SK-N-SH (cell line): Measurements from ENCODE around the gene ROPN1B.

Experiments used
- CHD2 ChIP-seq: fragments of 150-350 bp; IDR thresholded peaks from 2 replicates; pipeline ENCODE4 v1.6.1; 2018; ENCODE audit warnings: low read length; ENCODE audit not compliant: partially characterized antibody
- EP300 ChIP-seq, 2 experiments: IDR thresholded peaks; 2 replicates each; pipeline versions ENCODE4 v1.4.0 to v1.6.1; 2012; ENCODE audit warnings: borderline replicate concordance in 1 of 2, low read depth in 1 of 2, low read length in 1 of 2
- EZH2phosphoT487 ChIP-seq: fragments of 200-600 bp; sonication (generic); IDR thresholded peaks from 2 replicates; pipeline ENCODE4 v1.6.1; 2017; ENCODE audit warnings: low read depth, mixed run types, mild to moderate bottlenecking, antibody characterized with exemption, moderate library complexity, borderline replicate concordance
- FOXM1 ChIP-seq: IDR thresholded peaks from 2 replicates; pipeline ENCODE4 v1.4.0; 2012; ENCODE audit warnings: low read depth, mild to moderate bottlenecking
- GABPA ChIP-seq: IDR thresholded peaks from 2 replicates; pipeline ENCODE4 v1.4.0; 2012; ENCODE audit warnings: low read depth, mild to moderate bottlenecking
- GATA2 ChIP-seq: sonication (generic); formaldehyde crosslinking; IDR thresholded peaks from 2 replicates; pipeline ENCODE4 v1.5.0; 2020; ENCODE audit warnings: mild to moderate bottlenecking, missing genetic modification reagents
- JUND ChIP-seq: IDR thresholded peaks from 2 replicates; pipeline ENCODE4 v1.4.0; 2012
- RAD21 ChIP-seq: IDR thresholded peaks from 2 replicates; pipeline ENCODE4 v1.6.1; 2012; ENCODE audit warnings: mild to moderate bottlenecking, low read length
- SMC3 ChIP-seq: IDR thresholded peaks from 2 replicates; pipeline ENCODE4 v1.6.1; 2012; ENCODE audit warnings: low read depth, low read length, improper control_type of control experiment
- TAF1 ChIP-seq: IDR thresholded peaks from 2 replicates; pipeline ENCODE4 v1.6.1; 2012; ENCODE audit warnings: low read depth, mild to moderate bottlenecking, low read length, moderate library complexity, borderline replicate concordance
- YY1 ChIP-seq: IDR thresholded peaks from 2 replicates; pipeline ENCODE4 v1.4.0; 2012; ENCODE audit warnings: low read depth, mild to moderate bottlenecking
- TF ChIP-seq, protein P1 (sequence below): fragments of 200-600 bp; sonication (generic); IDR thresholded peaks from 2 replicates; pipeline ENCODE4 v1.6.1; 2017; ENCODE audit warnings: antibody characterized with exemption, mild to moderate bottlenecking, moderate library complexity
- TF ChIP-seq, protein P2 (sequence below): IDR thresholded peaks from 2 replicates; pipeline ENCODE4 v1.4.0; 2012; ENCODE audit warnings: low read depth

DNA sequence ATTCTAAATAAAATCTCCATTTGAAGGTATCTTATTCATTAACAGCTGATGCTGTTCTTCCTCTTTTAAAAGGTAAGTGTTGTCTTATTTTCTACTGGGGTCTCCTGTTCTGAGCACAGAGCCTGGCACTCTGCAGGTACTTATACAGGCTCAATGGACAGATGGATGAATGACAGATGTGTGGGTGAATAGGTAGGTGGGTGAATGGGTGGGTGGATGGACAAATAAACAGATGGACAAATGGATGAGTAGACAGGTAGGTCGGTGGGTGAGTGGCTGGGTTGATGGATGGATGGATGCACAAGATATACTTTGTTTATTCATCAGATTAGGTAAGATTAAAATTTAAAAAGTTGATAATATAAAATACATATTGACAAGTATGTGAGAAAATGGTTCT lies 61.5 kb downstream of the ROPN1B start:
- TF ChIP-seq, protein P1, sequence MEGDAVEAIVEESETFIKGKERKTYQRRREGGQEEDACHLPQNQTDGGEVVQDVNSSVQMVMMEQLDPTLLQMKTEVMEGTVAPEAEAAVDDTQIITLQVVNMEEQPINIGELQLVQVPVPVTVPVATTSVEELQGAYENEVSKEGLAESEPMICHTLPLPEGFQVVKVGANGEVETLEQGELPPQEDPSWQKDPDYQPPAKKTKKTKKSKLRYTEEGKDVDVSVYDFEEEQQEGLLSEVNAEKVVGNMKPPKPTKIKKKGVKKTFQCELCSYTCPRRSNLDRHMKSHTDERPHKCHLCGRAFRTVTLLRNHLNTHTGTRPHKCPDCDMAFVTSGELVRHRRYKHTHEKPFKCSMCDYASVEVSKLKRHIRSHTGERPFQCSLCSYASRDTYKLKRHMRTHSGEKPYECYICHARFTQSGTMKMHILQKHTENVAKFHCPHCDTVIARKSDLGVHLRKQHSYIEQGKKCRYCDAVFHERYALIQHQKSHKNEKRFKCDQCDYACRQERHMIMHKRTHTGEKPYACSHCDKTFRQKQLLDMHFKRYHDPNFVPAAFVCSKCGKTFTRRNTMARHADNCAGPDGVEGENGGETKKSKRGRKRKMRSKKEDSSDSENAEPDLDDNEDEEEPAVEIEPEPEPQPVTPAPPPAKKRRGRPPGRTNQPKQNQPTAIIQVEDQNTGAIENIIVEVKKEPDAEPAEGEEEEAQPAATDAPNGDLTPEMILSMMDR, result no peak
- TF ChIP-seq EP300 (IDR thresholded peaks at IDR 0.05; ENCODE audit: borderline replicate concordance in 1 of 2, low read depth in 1 of 2, low read length in 1 of 2) (no peak), GABPA (no peak), GATA2 (CRISPR knock-in tag) (no peak), TAF1 (no peak), RAD21 (no peak), SMC3 (no peak), FOXM1 (no peak), EZH2phosphoT487 (no peak), CHD2 (no peak), JUND (no peak), YY1 (no peak)
- TF ChIP-seq, protein P2, sequence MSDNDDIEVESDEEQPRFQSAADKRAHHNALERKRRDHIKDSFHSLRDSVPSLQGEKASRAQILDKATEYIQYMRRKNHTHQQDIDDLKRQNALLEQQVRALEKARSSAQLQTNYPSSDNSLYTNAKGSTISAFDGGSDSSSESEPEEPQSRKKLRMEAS, result no peak
